Keratinocyte (primary cell): ENCODE measurements around the gene PCDH9. TPM values are rescaled to one million over a fixed set of nuclear protein-coding genes. Genes with fewer than 3 reads are reported as not detected.
"Not testable (repeated sequence)": the region's sequence is repeated elsewhere in the genome, so short reads cannot be mapped to it uniquely, and the experiment has no call there.

ENCODE experiments used
- DNase-seq: peaks from one replicate; pipeline ENCODE4 v3.0.0-alpha.2; 2011; ENCODE audit warnings: low read depth, missing footprints, low spot score
- FAIRE-seq: peaks from 2 replicates; lab custom pipeline; 2011; peaks lifted over from hg19 to GRCh38; lab: Jason Lieb, UNC
- H2AFZ ChIP-seq: 2 replicates; pipeline ENCODE4 v1.6.0; 2012; ENCODE audit warnings: low read length, control low read depth, inconsistent platforms; ENCODE audit not compliant: control insufficient read depth
- H3K27ac ChIP-seq: 2 replicates; pipeline ENCODE4 v1.5.1; 2011; ENCODE audit warnings: low read length; ENCODE audit not compliant: control insufficient read depth, insufficient read depth
- H3K27me3 ChIP-seq: 3 replicates; pipeline ENCODE4 v1.6.0; 2011; ENCODE audit warnings: low read length; ENCODE audit not compliant: control insufficient read depth, insufficient read depth; ENCODE audit errors: extremely low read depth
- H3K36me3 ChIP-seq, 2 experiments: 2 replicates in 1 of 2; 3 replicates in 1 of 2; pipeline ENCODE4 v1.5.1; 2011; ENCODE audit warnings: low read length in 2 of 2, mild to moderate bottlenecking in 1 of 2; ENCODE audit not compliant: control insufficient read depth in 2 of 2, insufficient read depth in 2 of 2; ENCODE audit errors: extremely low read depth in 1 of 2
- H3K4me1 ChIP-seq: 3 replicates; pipeline ENCODE4 v1.5.1; 2011; ENCODE audit warnings: low read length; ENCODE audit not compliant: control insufficient read depth, insufficient read depth; ENCODE audit errors: extremely low read depth
- H3K4me2 ChIP-seq: 3 replicates; pipeline ENCODE4 v1.6.0; 2011; ENCODE audit warnings: low read depth, low read length; ENCODE audit not compliant: control insufficient read depth, insufficient read depth; ENCODE audit errors: extremely low read depth
- H3K4me3 ChIP-seq, 3 experiments: fragments of 200-600 bp in 1 of 3; sonication (generic) in 1 of 3; 2 replicates in 2 of 3; 3 replicates in 1 of 3; pipeline ENCODE4 v1.5.1; 2011 to 2016; ENCODE audit warnings: low read length in 3 of 3, mild to moderate bottlenecking in 3 of 3, control low read depth in 2 of 3, inconsistent platforms in 1 of 3, low read depth in 1 of 3, mixed read lengths in 1 of 3, mixed run types in 1 of 3, moderate library complexity in 1 of 3; ENCODE audit not compliant: control insufficient read depth in 2 of 3, insufficient read depth in 2 of 3; ENCODE audit errors: extremely low read depth in 1 of 3
- H3K79me2 ChIP-seq: 2 replicates; pipeline ENCODE4 v1.6.0; 2012; ENCODE audit warnings: low read length; ENCODE audit not compliant: control insufficient read depth, insufficient read depth
- H3K9ac ChIP-seq: 3 replicates; pipeline ENCODE4 v1.6.0; 2011; ENCODE audit warnings: low read length; ENCODE audit not compliant: control insufficient read depth, insufficient read depth; ENCODE audit errors: extremely low read depth
- H3K9me1 ChIP-seq: 3 replicates; pipeline ENCODE4 v1.6.0; 2011; ENCODE audit warnings: low read length; ENCODE audit not compliant: control insufficient read depth, insufficient read depth; ENCODE audit errors: extremely low read depth
- H3K9me3 ChIP-seq: 2 replicates; pipeline ENCODE4 v1.5.1; 2012; ENCODE audit warnings: low read depth, low read length; ENCODE audit not compliant: control insufficient read depth
- H4K20me1 ChIP-seq: 3 replicates; pipeline ENCODE4 v1.6.0; 2011; ENCODE audit warnings: low read length; ENCODE audit not compliant: control insufficient read depth, insufficient read depth; ENCODE audit errors: extremely low read depth
- EZH2 ChIP-seq: IDR thresholded peaks from one replicate; pipeline ENCODE4 v1.6.1; 2012; ENCODE audit warnings: inconsistent platforms, mild to moderate bottlenecking, low read length, moderate library complexity
- dilution Hi-C: fragments of 300-500 bp; cut with MboI; formaldehyde crosslinking; loops from one replicate; pipeline ENCODE4 v1.7.0; 2020; ENCODE audit warnings: low sequenced_read_pairs; ENCODE audit not compliant: extremely low pct_ligation_motif_present
- polyA plus RNA-seq, 5 experiments: library from polyadenylated mRNA; depleted of rRNA in 3 of 5; stranded (reverse) in 3 of 5; stranded (forward) in 1 of 5; unstranded in 1 of 5; fragments of >200 nt; gene quantifications; 1 replicate in 1 of 5; 2 replicates in 3 of 5; 3 replicates in 1 of 5; pipeline versions ENCODE4 v1.2.1 to v1.2.3, GENCODE V29; 2011 to 2012; ENCODE audit warnings: missing spikeins in 2 of 5, low read depth in 1 of 5, low replicate concordance in 1 of 5
- TF ChIP-seq, protein P1 (sequence below), 3 experiments: IDR thresholded peaks in 1 of 3; conservative IDR thresholded peaks in 1 of 3; optimal IDR thresholded peaks in 1 of 3; 2 replicates in 2 of 3; 3 replicates in 1 of 3; pipeline versions ENCODE3 to v1.5.1; 2011; ENCODE audit warnings: low read length in 3 of 3, mild to moderate bottlenecking in 3 of 3, moderate library complexity in 2 of 3, control low read depth in 1 of 3, inconsistent platforms in 1 of 3; ENCODE audit not compliant: insufficient read depth in 2 of 3; ENCODE audit errors: extremely low read depth in 1 of 3

PCDH9 gene
- polyA plus RNA-seq, 1 donor (not counting 4 experiments of a cell fraction or from before 2014, with no cell fraction given) = 0.21 TPM

DNA sequence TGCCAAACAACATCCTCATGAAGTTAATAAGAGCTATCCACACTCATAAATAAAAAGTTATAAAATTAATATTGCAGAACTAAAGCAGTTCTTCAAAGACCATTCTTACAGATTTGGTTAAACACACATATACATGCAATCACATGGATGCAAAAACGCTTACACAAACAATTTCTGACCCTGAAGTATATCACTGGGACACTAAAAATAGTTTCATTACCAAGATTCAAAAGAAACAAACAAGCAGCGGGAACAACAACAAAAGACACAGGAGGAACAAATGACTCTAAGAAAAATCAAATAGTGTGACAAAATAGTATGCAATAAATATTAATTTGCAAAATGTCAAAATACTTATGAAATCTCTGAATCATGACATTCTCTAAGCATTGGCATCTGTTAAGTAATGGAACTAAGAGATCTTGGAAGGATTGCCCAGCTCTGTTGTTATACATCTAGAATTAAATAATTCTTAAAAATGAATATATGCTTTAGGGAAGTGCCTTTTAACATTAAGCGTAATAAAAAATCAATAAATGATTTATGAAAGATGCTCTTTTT lies 132.2 kb downstream of the PCDH9 start:
- Histone ChIP-seq H2AFZ (no peak overlapping the region), H3K36me3 (no peaks in the 10 kb centered on the region), H3K9me3 (no peaks in the 10 kb centered on the region), H3K9ac (no peak overlapping the region), H3K9me1 (no peaks in the 10 kb centered on the region), H4K20me1 (no peaks in the 10 kb centered on the region), H3K79me2 (no peaks in the 10 kb centered on the region), H3K4me2 (no peak overlapping the region), H3K27ac (no peak overlapping the region), H3K27me3 (no peaks in the 10 kb centered on the region), H3K4me3 (no peak overlapping the region), H3K4me1 (peaks cover 4% of the 10 kb centered on the region)
- dilution Hi-C loops = no loop called here
- DNase-seq (no peak), FAIRE-seq (no peak)
- TF ChIP-seq EZH2 = no peak
- TF ChIP-seq, protein P1, sequence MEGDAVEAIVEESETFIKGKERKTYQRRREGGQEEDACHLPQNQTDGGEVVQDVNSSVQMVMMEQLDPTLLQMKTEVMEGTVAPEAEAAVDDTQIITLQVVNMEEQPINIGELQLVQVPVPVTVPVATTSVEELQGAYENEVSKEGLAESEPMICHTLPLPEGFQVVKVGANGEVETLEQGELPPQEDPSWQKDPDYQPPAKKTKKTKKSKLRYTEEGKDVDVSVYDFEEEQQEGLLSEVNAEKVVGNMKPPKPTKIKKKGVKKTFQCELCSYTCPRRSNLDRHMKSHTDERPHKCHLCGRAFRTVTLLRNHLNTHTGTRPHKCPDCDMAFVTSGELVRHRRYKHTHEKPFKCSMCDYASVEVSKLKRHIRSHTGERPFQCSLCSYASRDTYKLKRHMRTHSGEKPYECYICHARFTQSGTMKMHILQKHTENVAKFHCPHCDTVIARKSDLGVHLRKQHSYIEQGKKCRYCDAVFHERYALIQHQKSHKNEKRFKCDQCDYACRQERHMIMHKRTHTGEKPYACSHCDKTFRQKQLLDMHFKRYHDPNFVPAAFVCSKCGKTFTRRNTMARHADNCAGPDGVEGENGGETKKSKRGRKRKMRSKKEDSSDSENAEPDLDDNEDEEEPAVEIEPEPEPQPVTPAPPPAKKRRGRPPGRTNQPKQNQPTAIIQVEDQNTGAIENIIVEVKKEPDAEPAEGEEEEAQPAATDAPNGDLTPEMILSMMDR (optimal IDR thresholded peaks at IDR 0.05 in 1 of 3, IDR thresholded peaks at IDR 0.05 in 1 of 3, conservative IDR thresholded peaks at IDR 0.05 in 1 of 3; ENCODE audit: extremely low read depth in 1 of 3, insufficient read depth in 2 of 3, low read length in 3 of 3) = no peak

DNA sequence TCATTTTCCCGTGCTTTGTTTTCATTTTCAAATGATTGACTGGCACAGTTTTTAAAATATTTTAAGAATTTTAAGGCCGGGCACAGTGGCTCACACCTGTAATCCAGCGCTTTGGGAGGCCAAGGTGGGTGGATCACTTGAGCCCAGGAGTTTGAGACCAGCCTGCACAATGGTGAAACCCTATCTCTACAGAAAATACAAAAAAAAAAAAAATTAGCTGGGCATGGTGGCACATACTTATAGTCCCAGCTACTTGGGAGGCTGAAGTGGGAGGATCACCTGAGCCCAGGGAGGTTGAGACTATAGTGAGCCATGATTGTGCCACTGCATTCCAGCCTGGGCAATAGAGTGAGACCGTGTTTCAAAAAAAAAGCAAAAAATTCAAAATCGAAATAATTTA lies 133.2 kb downstream of the PCDH9 start:
- H3K27ac ChIP-seq = not testable (repeated sequence)

DNA sequence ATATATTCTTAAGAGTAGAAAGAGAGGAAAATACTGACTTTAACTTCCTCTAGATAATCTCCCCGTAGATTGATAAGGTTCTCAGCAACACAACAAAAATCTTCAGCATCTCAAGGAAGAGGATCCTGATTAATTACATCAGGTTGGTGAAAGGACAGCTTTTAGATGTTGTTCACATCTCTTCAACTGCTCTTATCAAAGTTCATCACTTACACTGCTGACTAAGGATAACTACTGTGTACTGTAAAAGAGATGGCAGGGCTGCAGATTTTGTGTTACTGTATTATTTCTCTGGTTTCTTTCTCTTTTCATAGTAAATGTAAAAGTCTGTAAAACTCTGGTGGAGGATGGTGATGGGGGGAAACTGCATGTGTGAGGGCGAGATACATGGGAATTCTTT lies 133.7 kb downstream of the PCDH9 start:
- peaks cover 4% of the 10 kb centered on the region for H3K4me1 ChIP-seq
- no peaks in the 10 kb centered on the region for H3K27me3 ChIP-seq
- H3K79me2 ChIP-seq = no peaks in the 10 kb centered on the region
- no peaks in the 10 kb centered on the region for H3K9me3 ChIP-seq
- no peak overlapping the region for H3K4me2 ChIP-seq
- no peak for FAIRE-seq
- H2AFZ ChIP-seq = no peak overlapping the region
- H3K36me3 ChIP-seq = no peaks in the 10 kb centered on the region
- no peak overlapping the region for H3K9ac ChIP-seq
- TF ChIP-seq EZH2 = no peak
- TF ChIP-seq, protein P1 (optimal IDR thresholded peaks at IDR 0.05 in 1 of 3, IDR thresholded peaks at IDR 0.05 in 1 of 3, conservative IDR thresholded peaks at IDR 0.05 in 1 of 3; ENCODE audit: extremely low read depth in 1 of 3, insufficient read depth in 2 of 3, low read length in 3 of 3) = no peak
- H4K20me1 ChIP-seq = no peaks in the 10 kb centered on the region
- no peak overlapping the region for H3K4me3 ChIP-seq
- dilution Hi-C loops = no loop called here
- no peaks in the 10 kb centered on the region for H3K9me1 ChIP-seq
- no peak overlapping the region for H3K27ac ChIP-seq
- no peak for DNase-seq

More for the DNA sequence above, 133.2 kb downstream of the PCDH9 start:
- H3K27me3 ChIP-seq, dilution Hi-C loops, H3K4me1 ChIP-seq, H3K9ac ChIP-seq, H3K36me3 ChIP-seq, H3K4me3 ChIP-seq, FAIRE-seq, H4K20me1 ChIP-seq, H2AFZ ChIP-seq, H3K9me3 ChIP-seq, DNase-seq, H3K4me2 ChIP-seq, H3K9me1 ChIP-seq, H3K79me2 ChIP-seq: not testable (repeated sequence)
